ENCODE measurements around the gene HIF1AN. TPM values are rescaled to one million over a fixed set of nuclear protein-coding genes. Genes with fewer than 3 reads are reported as not detected.

Gene HIF1AN
- total RNA-seq, 1 experiment from 2014 or later, result 58.7 TPM

DNA sequence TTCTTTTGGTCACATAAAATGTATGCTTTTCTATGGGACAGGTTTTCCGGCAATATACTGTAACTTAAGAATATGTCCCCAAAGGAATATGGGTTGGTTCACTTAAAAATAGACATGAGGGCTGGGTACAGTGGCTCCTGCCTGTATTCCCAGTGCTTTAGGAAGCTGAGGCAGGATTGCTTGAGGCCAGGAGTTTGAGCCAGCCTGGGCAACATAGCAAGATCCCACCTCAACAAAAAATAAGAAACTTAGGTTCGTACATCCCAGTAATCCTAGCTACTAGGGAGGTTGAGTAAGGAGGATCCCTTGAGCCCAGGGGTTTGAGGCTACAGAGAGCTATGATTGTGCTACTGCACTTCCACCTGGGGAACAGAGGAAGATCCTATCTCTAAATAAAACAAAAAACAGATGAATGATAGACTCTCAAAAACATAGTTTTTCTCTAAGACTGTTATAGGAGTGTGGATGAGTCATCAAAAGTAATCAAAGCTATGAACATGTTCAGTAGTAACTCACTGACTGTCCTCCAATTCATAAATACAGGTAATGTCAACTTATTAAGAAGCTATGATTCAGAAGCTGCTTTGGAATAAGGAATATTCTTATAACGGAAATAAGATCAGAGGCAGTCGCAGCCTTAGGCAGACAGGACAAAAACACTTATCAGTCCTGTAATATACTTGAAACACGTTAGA, 13.5 kb upstream of the HIF1AN start:
- Histone ChIP-seq H2AK5ac (ENCODE audit: insufficient read length, low read length) (no peak overlapping the region), H4K91ac (ENCODE audit: insufficient read length, low read depth, low read length) (no peak overlapping the region), H3K23ac (ENCODE audit: insufficient read length, low read depth, low read length) (no peak overlapping the region), H4K20me1 (ENCODE audit: control insufficient read depth, insufficient read depth, insufficient read length) (no peaks in the 10 kb centered on the region), H2BK5ac (ENCODE audit: insufficient read length, low read length) (no peak overlapping the region), H3K27me3 (ENCODE audit: insufficient read depth, low read length) (peaks cover 4% of the 10 kb centered on the region; the same call in 1 of the 2 replicates), H3K4ac (ENCODE audit: low read depth, low read length) (no peak overlapping the region), H2BK12ac (ENCODE audit: insufficient read length, low read depth, low read length) (no peak overlapping the region), H3K9ac (ENCODE audit: extremely low read depth, insufficient read length, low read length) (no peak overlapping the region), H3K14ac (ENCODE audit: insufficient read depth, low read length) (no peak overlapping the region), H3K79me2 (ENCODE audit: insufficient read depth, low read length) (no peaks in the 10 kb centered on the region), H3K4me1 (ENCODE audit: insufficient read depth, low read length) (no peaks in the 10 kb centered on the region), H3K79me1 (ENCODE audit: insufficient read depth, low read depth, low read length, poor library complexity, severe bottlenecking) (no peaks in the 10 kb centered on the region), H3K27ac (ENCODE audit: insufficient read length, low read depth, low read length) (no peak overlapping the region), H3K18ac (ENCODE audit: insufficient read length, low read depth, low read length) (no peak overlapping the region), H3K9me3 (ENCODE audit: control insufficient read depth, low read depth, low read length) (no peaks in the 10 kb centered on the region), H2BK15ac (ENCODE audit: low read depth, low read length) (no peak overlapping the region), H3K56ac (ENCODE audit: insufficient read length, low read depth, low read length) (no peak overlapping the region), H3K23me2 (ENCODE audit: insufficient read length, low read depth, low read length, poor library complexity, severe bottlenecking) (peaks cover 10% of the 10 kb centered on the region), H4K5ac (ENCODE audit: insufficient read length, low read depth, low read length) (no peak overlapping the region), H2BK120ac (ENCODE audit: low read depth, low read length, poor library complexity, severe bottlenecking) (no peak overlapping the region), H2BK20ac (ENCODE audit: low read depth, low read length, poor library complexity, severe bottlenecking) (no peak overlapping the region), H4K8ac (replicated peaks; ENCODE audit: insufficient read length, low read depth, low read length) (no peak overlapping the region), H3K4me2 (ENCODE audit: insufficient read depth, insufficient read length, low read length) (no peak overlapping the region), H2AFZ (ENCODE audit: low read length) (no peak overlapping the region), H3T11ph (ENCODE audit: low read length) (no peak overlapping the region)
- Mint-ChIP-seq H3K36me3 (ENCODE audit: insufficient read depth in 1 of 3, low read depth in 3 of 3) (peaks cover 13 to 38% (median 32%) of the 10 kb centered on the region in 3 experiments; a peak in 6 of 7 replicates), H3K27me3 (ENCODE audit: low read depth) (peaks cover 38% of the 10 kb centered on the region), H3K9me3 (no peaks in the 10 kb centered on the region), H3K4me1 (peaks cover 9 to 13% of the 10 kb centered on the region in 2 experiments), H3K4me3 (no peak overlapping the region), H3K27ac (no peak overlapping the region)
- TF ChIP-seq, protein P1, sequence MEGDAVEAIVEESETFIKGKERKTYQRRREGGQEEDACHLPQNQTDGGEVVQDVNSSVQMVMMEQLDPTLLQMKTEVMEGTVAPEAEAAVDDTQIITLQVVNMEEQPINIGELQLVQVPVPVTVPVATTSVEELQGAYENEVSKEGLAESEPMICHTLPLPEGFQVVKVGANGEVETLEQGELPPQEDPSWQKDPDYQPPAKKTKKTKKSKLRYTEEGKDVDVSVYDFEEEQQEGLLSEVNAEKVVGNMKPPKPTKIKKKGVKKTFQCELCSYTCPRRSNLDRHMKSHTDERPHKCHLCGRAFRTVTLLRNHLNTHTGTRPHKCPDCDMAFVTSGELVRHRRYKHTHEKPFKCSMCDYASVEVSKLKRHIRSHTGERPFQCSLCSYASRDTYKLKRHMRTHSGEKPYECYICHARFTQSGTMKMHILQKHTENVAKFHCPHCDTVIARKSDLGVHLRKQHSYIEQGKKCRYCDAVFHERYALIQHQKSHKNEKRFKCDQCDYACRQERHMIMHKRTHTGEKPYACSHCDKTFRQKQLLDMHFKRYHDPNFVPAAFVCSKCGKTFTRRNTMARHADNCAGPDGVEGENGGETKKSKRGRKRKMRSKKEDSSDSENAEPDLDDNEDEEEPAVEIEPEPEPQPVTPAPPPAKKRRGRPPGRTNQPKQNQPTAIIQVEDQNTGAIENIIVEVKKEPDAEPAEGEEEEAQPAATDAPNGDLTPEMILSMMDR (conservative IDR thresholded peaks at IDR 0.05), result no peak
- WGBS (ENCODE audit: extremely low coverage, insufficient read length, low lambda C conversion rate), result no CpG with 5 or more reads among the region's 5 CpGs
- DNase-seq, result no peak

Data from H9 (cell line).